ENCODE data around the gene VAMP3. TPM values are rescaled to one million over a fixed set of nuclear protein-coding genes. Genes with fewer than 3 reads are reported as not detected.

Gene VAMP3
- total and polyA plus RNA-seq, 2 donors (not counting 3 experiments of a cell fraction or from before 2014, with no cell fraction given) = 100 to 137 TPM

DNA sequence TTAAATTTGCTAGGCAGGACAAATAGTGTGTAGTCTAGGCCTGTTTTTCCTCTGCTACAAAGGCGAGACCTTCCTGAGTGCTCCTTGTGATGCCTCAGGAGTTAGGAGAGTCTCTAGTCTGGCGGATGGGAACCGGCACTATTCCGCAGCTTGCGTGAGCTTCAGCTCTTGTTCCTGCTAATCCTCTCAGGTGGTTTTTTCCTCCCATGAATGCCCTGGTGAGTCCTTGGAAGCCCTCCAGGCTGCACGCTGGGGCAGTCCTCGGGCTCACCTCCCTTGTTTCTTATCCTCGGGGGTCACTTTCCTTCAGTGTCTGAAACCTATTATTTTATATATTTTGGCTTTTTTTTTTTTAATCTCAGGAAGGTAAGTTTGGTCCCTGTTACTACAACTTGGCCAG lies 53.6 kb downstream of the VAMP3 start:
- intact Hi-C loops (cut with micrococcal nuclease) (no loop called here), dilution Hi-C loops (cut with MboI; ENCODE audit: extremely low pct_ligation_motif_present, low sequenced_read_pairs) (no loop called here)
- no peak overlapping the region for H3K4me3 ChIP-seq (replicated peaks in 1 of 3; ENCODE audit: insufficient read depth in 1 of 3, low read depth in 1 of 3, low read length in 3 of 3)
- POLR2A ChIA-PET = no interaction called here
- no peak overlapping the region for H3K27ac ChIP-seq (ENCODE audit: insufficient read depth, low read depth, low read length)
- no peaks in the 10 kb centered on the region for H3K27me3 ChIP-seq (ENCODE audit: control insufficient read depth in 2 of 2, insufficient read depth in 2 of 2, low read length in 2 of 2)
- H3K9ac ChIP-seq (replicated peaks; ENCODE audit: extremely low read depth, insufficient read depth, low read length) = no peak overlapping the region
- H2AFZ ChIP-seq (ENCODE audit: low read depth, low read length) = no peak overlapping the region
- H3K36me3 ChIP-seq (ENCODE audit: control insufficient read depth in 2 of 2, extremely low read depth in 1 of 2, insufficient read depth in 2 of 2, low read length in 2 of 2) = no peaks in the 10 kb centered on the region
- FAIRE-seq = no peak
- H3K9me3 ChIP-seq (replicated peaks; ENCODE audit: control insufficient read depth, insufficient read depth, low read length) = no peaks in the 10 kb centered on the region
- no peaks in the 10 kb centered on the region for H3K4me1 ChIP-seq (ENCODE audit: control insufficient read depth, extremely low read depth, insufficient read depth, low read length)
- H3K4me2 ChIP-seq (ENCODE audit: insufficient read depth, low read length) = no peak overlapping the region
- H3K9me1 ChIP-seq (replicated peaks; ENCODE audit: control insufficient read depth, extremely low read depth, insufficient read depth, low read length) = no peaks in the 10 kb centered on the region
- BruUV-seq (replicated peaks) = no TSS peak
- no peak for DNase-seq (ENCODE audit: low read depth, low spot score)
- no peaks in the 10 kb centered on the region for H4K20me1 ChIP-seq (replicated peaks; ENCODE audit: control insufficient read depth, extremely low read depth, insufficient read depth, low read length)
- H3K79me2 ChIP-seq (ENCODE audit: control insufficient read depth, insufficient read depth, low read length) = no peaks in the 10 kb centered on the region
- CTCF ChIA-PET = interaction anchor here (1.4 to 4.3 kb wide), 2 partner anchors 17 to 156 kb away, joined by 3 to 29 read pairs; no protein-coding TSS in a partner anchor
- TF ChIP-seq, protein P1, sequence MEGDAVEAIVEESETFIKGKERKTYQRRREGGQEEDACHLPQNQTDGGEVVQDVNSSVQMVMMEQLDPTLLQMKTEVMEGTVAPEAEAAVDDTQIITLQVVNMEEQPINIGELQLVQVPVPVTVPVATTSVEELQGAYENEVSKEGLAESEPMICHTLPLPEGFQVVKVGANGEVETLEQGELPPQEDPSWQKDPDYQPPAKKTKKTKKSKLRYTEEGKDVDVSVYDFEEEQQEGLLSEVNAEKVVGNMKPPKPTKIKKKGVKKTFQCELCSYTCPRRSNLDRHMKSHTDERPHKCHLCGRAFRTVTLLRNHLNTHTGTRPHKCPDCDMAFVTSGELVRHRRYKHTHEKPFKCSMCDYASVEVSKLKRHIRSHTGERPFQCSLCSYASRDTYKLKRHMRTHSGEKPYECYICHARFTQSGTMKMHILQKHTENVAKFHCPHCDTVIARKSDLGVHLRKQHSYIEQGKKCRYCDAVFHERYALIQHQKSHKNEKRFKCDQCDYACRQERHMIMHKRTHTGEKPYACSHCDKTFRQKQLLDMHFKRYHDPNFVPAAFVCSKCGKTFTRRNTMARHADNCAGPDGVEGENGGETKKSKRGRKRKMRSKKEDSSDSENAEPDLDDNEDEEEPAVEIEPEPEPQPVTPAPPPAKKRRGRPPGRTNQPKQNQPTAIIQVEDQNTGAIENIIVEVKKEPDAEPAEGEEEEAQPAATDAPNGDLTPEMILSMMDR (IDR thresholded peaks at IDR 0.05; ENCODE audit: extremely low read depth in 1 of 2, insufficient read depth in 1 of 2, low read depth in 1 of 2, low read length in 2 of 2) = no peak
- TF ChIP-seq EZH2 (IDR thresholded peaks at IDR 0.05; ENCODE audit: borderline replicate concordance, low read depth, low read length, severe bottlenecking) (no peak), FOS (IDR thresholded peaks at IDR 0.05; ENCODE audit: borderline replicate concordance, insufficient read depth, low read length) (no peak), POLR2A (IDR thresholded peaks at IDR 0.05; ENCODE audit: low read depth, low read length) (no peak), MYC (IDR thresholded peaks at IDR 0.05; ENCODE audit: low read depth, low read length) (no peak), POLR2AphosphoS5 (IDR thresholded peaks at IDR 0.05; ENCODE audit: insufficient read depth, low read depth, low read length) (no peak), JUN (IDR thresholded peaks at IDR 0.05; ENCODE audit: borderline replicate concordance, insufficient read depth, insufficient read length, low read depth) (no peak), GATA2 (IDR thresholded peaks at IDR 0.05; ENCODE audit: insufficient read depth, insufficient read length, low read depth, low read length) (no peak)
- TF ChIP-seq, protein P2, sequence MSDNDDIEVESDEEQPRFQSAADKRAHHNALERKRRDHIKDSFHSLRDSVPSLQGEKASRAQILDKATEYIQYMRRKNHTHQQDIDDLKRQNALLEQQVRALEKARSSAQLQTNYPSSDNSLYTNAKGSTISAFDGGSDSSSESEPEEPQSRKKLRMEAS (IDR thresholded peaks at IDR 0.05; ENCODE audit: insufficient read depth, insufficient read length) = no peak

Data from endothelial cell of umbilical vein (primary cell).